Heart right ventricle (tissue), 16 donors: ENCODE results near the gene MPRIP. TPM values are rescaled to one million over a fixed set of nuclear protein-coding genes. Genes with fewer than 3 reads are reported as not detected.

Experiments
- ATAC-seq, 8 donors: fragments of 200-7000 bp; cut with Tn5 transposase; one replicate each; pipeline ENCODE4 v1.9.1; 2020; ENCODE audit warnings: mild to moderate bottlenecking in 8 of 8, moderate library complexity in 8 of 8, moderate number of reproducible peaks in 1 of 8
- DNase-seq, 2 donors: peaks; one replicate each; pipeline ENCODE4 v3.0.0-alpha.2; 2020
- H3K27ac ChIP-seq, 10 donors: fragments of 200-600 bp; sonication (generic) in 2 of 10; one replicate each; pipeline versions ENCODE4 v1.5.0 to v1.8.0; 2020 to 2022; ENCODE audit warnings: mild to moderate bottlenecking in 3 of 10
- H3K27me3 ChIP-seq, 7 donors: fragments of 200-600 bp; one replicate each; pipeline ENCODE4 v1.8.0; 2021 to 2022; ENCODE audit warnings: mild to moderate bottlenecking in 2 of 7
- H3K36me3 ChIP-seq, 9 donors: fragments of 200-600 bp; sonication (generic) in 1 of 9; one replicate each; pipeline versions ENCODE4 v1.5.0 to v1.8.0; 2020 to 2022; ENCODE audit warnings: mild to moderate bottlenecking in 2 of 9
- H3K4me1 ChIP-seq, 9 donors: fragments of 200-600 bp; sonication (generic) in 1 of 9; one replicate each; pipeline versions ENCODE4 v1.5.0 to v1.8.0; 2020 to 2022; ENCODE audit warnings: mild to moderate bottlenecking in 4 of 9
- H3K4me3 ChIP-seq, 10 donors: fragments of 200-600 bp; sonication (generic) in 2 of 10; one replicate each; pipeline versions ENCODE4 v1.5.0 to v1.8.0; 2020 to 2022; ENCODE audit warnings: mild to moderate bottlenecking in 7 of 10, moderate library complexity in 2 of 10
- H3K9me3 ChIP-seq, 11 donors: fragments of 200-600 bp in 10 of 11; sonication (generic) in 2 of 11; one replicate each; pipeline versions ENCODE4 v1.5.0 to v1.8.0; 2013 to 2022; ENCODE audit warnings: mild to moderate bottlenecking in 2 of 11, control low read depth in 1 of 11, moderate library complexity in 1 of 11
- WGBS, 2 donors: extraction: QIAGEN DNeasy Blood & Tissue Kit; methylation state at CpG; one replicate each; pipeline ENCODE4 v1.1.7; 2013; ENCODE audit warnings: inconsistent platforms in 1 of 2; 5-methylcytosine and 5-hydroxymethylcytosine counted together
- intact Hi-C, 10 donors: fragments of 100-400 bp; cut with DNase I; formaldehyde crosslinking; loops; one replicate each; pipeline versions ENCODE4 v1.11.1 to v1.14.2; 2022
- polyA plus RNA-seq, 2 donors: library from polyadenylated mRNA; stranded (reverse); fragments of 200-250 nt; gene quantifications; one replicate each; pipeline ENCODE4 v1.2.3, GENCODE V29; 2013
- total RNA-seq, 10 donors: library from RNA; stranded (reverse); fragmentation: NEBNext Ultra II Directional in 3 of 10; extraction: Animal tissue kit (Norgen Biotek cat#: 25700) in 3 of 10; gene quantifications; one replicate each; pipeline versions ENCODE4 v1.2.1 to v1.2.4, GENCODE V29; 2021 to 2023
- TF ChIP-seq, protein P1 (sequence below), 9 donors: fragments of 200-600 bp; sonication (generic) in 2 of 9; IDR thresholded peaks; one replicate each; pipeline versions ENCODE4 v1.5.0 to v1.8.0; 2021 to 2022; ENCODE audit warnings: antibody characterized with exemption in 9 of 9, mild to moderate bottlenecking in 5 of 9, moderate library complexity in 1 of 9
- donor health status: Arrhythmogenic right ventricular cardiomyopathy.
- donor health status: ischemic (EF 13 %, LVEDD 7.1; RV severe dilation, severe dysfunction).
- donor health status: healthy with polysubstance abuse.
- donor health status: DM: no; HTN: yes; CAD: no.
- donor health status: DM: no; HTN: no; CAD: no.
- donor health status: ischemic (EF 25% LVEDD 6.9; RV normal size, moderate dysfunction).
- donor health status: ischemic (EF 25% LVEDD 5.7; RV mildly dilated, moderate dysfunction).
- donor health status: healthy.
- donor health status: DM: yes; HTN: yes; CAD: no.
- donor health status: Ischemic cardiomyopathy.
- donor health status: ischemic (EF 35%, LVEDD 5.7; RV mildly dilated, moderate dysfunction).
- donor health status: nonischemic (EF 11% LVEDD 7.7; RV severe dilation, severe dysfunction).
- donor health status: DM: yes; HTN: yes; CAD: no.
- donor health status: PGD.
- donor health status: ischemic (EF 29% LVEDD 5.4; RV normal size, mild dysfunction).
- donor health status: nonischemic (EF 23%, LVEDD 6.1; RV moderate dilation, normal function).

Gene MPRIP
- total and polyA plus RNA-seq, 12 donors, result 225 to 409 (median 321) TPM

GRCh38 chr17:17142556-17142955 is 100.3 kb downstream of the MPRIP start:
- Histone ChIP-seq H3K27me3 (no peaks in the 10 kb centered on the region), H3K4me1 (peaks cover 5 to 58% (median 23%) of the 10 kb centered on the region in 9 donors), H3K27ac (no peak overlapping the region), H3K4me3 (no peak overlapping the region), H3K9me3 (no peaks in the 10 kb centered on the region), H3K36me3 (peaks cover 0 to 100% (median 68%) of the 10 kb centered on the region in 9 donors)
- 96 to 97% methylated on average over 11 of the region's 11 CpGs for WGBS, 2 donors
- ATAC-seq (no peak), DNase-seq (no peak)
- intact Hi-C loops, result loop anchor here in 7 of 10 donors (5.0 to 10.0 kb wide), 6 partner anchors 50 to 162 kb away; partner anchors contain the start of genes FLCN (in 3 of the 7) and NT5M (in 1 of the 7)
- TF ChIP-seq, protein P1, sequence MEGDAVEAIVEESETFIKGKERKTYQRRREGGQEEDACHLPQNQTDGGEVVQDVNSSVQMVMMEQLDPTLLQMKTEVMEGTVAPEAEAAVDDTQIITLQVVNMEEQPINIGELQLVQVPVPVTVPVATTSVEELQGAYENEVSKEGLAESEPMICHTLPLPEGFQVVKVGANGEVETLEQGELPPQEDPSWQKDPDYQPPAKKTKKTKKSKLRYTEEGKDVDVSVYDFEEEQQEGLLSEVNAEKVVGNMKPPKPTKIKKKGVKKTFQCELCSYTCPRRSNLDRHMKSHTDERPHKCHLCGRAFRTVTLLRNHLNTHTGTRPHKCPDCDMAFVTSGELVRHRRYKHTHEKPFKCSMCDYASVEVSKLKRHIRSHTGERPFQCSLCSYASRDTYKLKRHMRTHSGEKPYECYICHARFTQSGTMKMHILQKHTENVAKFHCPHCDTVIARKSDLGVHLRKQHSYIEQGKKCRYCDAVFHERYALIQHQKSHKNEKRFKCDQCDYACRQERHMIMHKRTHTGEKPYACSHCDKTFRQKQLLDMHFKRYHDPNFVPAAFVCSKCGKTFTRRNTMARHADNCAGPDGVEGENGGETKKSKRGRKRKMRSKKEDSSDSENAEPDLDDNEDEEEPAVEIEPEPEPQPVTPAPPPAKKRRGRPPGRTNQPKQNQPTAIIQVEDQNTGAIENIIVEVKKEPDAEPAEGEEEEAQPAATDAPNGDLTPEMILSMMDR (IDR thresholded peaks at IDR 0.05), result no peak

DNA sequence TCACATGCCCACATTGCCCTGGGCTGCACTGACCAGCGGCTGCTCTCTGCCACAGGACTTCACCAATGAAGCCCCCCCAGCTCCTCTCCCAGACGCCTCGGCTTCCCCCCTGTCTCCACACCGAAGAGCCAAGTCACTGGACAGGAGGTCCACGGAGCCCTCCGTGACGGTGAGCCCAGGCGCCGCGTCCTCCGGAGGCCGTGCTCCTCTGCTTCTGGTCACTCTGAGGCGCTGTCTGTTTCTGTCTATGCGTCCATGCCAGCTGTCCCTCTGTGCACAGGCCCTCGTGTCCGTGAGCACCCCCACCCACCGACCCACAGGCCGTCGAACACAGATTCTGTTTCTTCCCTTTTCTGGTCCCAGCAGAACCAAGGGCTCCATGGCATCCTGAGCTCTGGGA is 101.2 kb downstream of the MPRIP start:
- H3K36me3 ChIP-seq, result peaks cover 0 to 100% (median 65%) of the 10 kb centered on the region in 9 donors
- WGBS, 2 donors, result 93 to 95% methylated on average over 19 of the region's 19 CpGs
- TF ChIP-seq, protein P1 (IDR thresholded peaks at IDR 0.05), result no peak
- H3K4me3 ChIP-seq, result no peak overlapping the region
- no peak overlapping the region for H3K27ac ChIP-seq
- peaks cover 5 to 58% (median 23%) of the 10 kb centered on the region in 9 donors for H3K4me1 ChIP-seq
- no peaks in the 10 kb centered on the region for H3K9me3 ChIP-seq
- DNase-seq, result no peak
- H3K27me3 ChIP-seq, result no peaks in the 10 kb centered on the region
- ATAC-seq, result no peak
- intact Hi-C loops, result loop anchor here in 7 of 10 donors (5.0 to 10.0 kb wide), 6 partner anchors 49 to 161 kb away; partner anchors contain the start of genes FLCN (in 3 of the 7) and NT5M (in 1 of the 7)

GRCh38 chr17:17144061-17144460 is 101.8 kb downstream of the MPRIP start:
- Histone ChIP-seq H3K4me1 (peaks cover 5 to 56% (median 26%) of the 10 kb centered on the region in 9 donors), H3K27ac (no peak overlapping the region), H3K27me3 (no peaks in the 10 kb centered on the region), H3K36me3 (peaks cover 0 to 100% (median 65%) of the 10 kb centered on the region in 9 donors), H3K9me3 (no peaks in the 10 kb centered on the region), H3K4me3 (no peak overlapping the region)
- TF ChIP-seq, protein P1 (IDR thresholded peaks at IDR 0.05), result no peak
- ATAC-seq, result no peak
- DNase-seq, result no peak
- intact Hi-C loops, result loop anchor here in 7 of 10 donors (5.0 to 10.0 kb wide), 6 partner anchors 48 to 161 kb away; partner anchors contain the start of genes FLCN (in 3 of the 7) and NT5M (in 1 of the 7)
- 94 to 96% methylated on average over 4 of the region's 4 CpGs for WGBS, 2 donors

GRCh38 chr17:17144916-17145665 is 102.8 kb downstream of the MPRIP start:
- TF ChIP-seq, protein P1 (IDR thresholded peaks at IDR 0.05), result no peak
- Histone ChIP-seq H3K4me1 (peaks cover 5 to 46% (median 26%) of the 10 kb centered on the region in 9 donors), H3K4me3 (no peak overlapping the region), H3K36me3 (peaks cover 0 to 100% (median 60%) of the 10 kb centered on the region in 9 donors), H3K27me3 (no peaks in the 10 kb centered on the region), H3K27ac (peak overlapping the region in 2 of 10 donors; percentile 36 to 47), H3K9me3 (no peaks in the 10 kb centered on the region)
- intact Hi-C loops, result loop anchor here in 7 of 10 donors (5.0 to 10.0 kb wide), 6 partner anchors 47 to 160 kb away; partner anchors contain the start of genes FLCN (in 3 of the 7) and NT5M (in 1 of the 7)
- DNase-seq (peak in 1 of 2 donors; percentile 8), ATAC-seq (peak in 6 of 8 donors; percentile 16 to 57 (median 34))
- WGBS, 2 donors, result 61 to 67% methylated on average over 13 of the region's 13 CpGs
